NB4 (cell line): Measurements from ENCODE around the gene LRRK1.
"Not testable (repeated sequence)": the region's sequence is repeated elsewhere in the genome, so short reads cannot be mapped to it uniquely, and the experiment has no call there.

Experiments
- DNase-seq: peaks from one replicate; pipeline ENCODE4 v3.0.0; 2010; ENCODE audit warnings: low read depth
- H3K4me3 ChIP-seq: one replicate; pipeline ENCODE4 v1.5.1; 2011; ENCODE audit warnings: mild to moderate bottlenecking, low read depth, low read length, moderate library complexity
- MYC ChIP-seq: IDR thresholded peaks from 2 replicates; pipeline ENCODE4 v1.6.1; 2011; ENCODE audit warnings: low read depth, low read length
- POLR2A ChIP-seq: IDR thresholded peaks from 2 replicates; pipeline ENCODE4 v1.6.1; 2011; ENCODE audit warnings: mild to moderate bottlenecking; ENCODE audit not compliant: insufficient read length; ENCODE audit errors: extremely low read depth
- TF ChIP-seq, protein P1 (sequence below): IDR thresholded peaks from one replicate; pipeline ENCODE4 v1.5.1; 2012; ENCODE audit warnings: low read depth, low read length
- TF ChIP-seq, protein P2 (sequence below): IDR thresholded peaks from 2 replicates; pipeline ENCODE4 v1.6.1; 2011; ENCODE audit warnings: low read depth, low read length

The LRRK1 gene

GRCh38 chr15:101071651-101072050, 152.5 kb downstream of the LRRK1 start:
- TF ChIP-seq, protein P1, sequence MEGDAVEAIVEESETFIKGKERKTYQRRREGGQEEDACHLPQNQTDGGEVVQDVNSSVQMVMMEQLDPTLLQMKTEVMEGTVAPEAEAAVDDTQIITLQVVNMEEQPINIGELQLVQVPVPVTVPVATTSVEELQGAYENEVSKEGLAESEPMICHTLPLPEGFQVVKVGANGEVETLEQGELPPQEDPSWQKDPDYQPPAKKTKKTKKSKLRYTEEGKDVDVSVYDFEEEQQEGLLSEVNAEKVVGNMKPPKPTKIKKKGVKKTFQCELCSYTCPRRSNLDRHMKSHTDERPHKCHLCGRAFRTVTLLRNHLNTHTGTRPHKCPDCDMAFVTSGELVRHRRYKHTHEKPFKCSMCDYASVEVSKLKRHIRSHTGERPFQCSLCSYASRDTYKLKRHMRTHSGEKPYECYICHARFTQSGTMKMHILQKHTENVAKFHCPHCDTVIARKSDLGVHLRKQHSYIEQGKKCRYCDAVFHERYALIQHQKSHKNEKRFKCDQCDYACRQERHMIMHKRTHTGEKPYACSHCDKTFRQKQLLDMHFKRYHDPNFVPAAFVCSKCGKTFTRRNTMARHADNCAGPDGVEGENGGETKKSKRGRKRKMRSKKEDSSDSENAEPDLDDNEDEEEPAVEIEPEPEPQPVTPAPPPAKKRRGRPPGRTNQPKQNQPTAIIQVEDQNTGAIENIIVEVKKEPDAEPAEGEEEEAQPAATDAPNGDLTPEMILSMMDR, result no peak
- H3K4me3 ChIP-seq, result no peak overlapping the region
- no peak for DNase-seq

DNA sequence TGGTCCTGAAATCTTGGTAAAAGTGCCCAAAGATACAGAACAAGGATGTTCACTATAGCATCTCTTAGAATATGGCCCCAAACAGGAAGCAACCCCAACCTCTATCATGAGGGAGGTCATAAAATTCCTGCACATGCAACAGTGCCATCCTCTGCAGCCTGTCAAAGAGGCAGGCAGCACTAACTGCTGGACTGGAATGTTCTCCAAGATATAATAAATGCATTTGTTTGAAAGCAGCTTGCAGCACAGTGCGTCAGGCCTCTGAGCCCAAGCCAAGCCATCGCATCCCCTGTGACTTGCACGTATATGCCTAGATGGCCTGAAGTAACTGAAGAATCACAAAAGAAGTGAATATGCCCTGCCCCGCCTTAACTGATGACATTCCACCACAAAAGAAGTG, 153.1 kb downstream of the LRRK1 start:
- not testable (repeated sequence) for H3K4me3 ChIP-seq, DNase-seq

- DNase-seq, H3K4me3 ChIP-seq: not testable (repeated sequence)
Observed at GRCh38 chr15:101077806-101078668, 158.9 kb downstream of the LRRK1 start.

- TF ChIP-seq, protein P2, sequence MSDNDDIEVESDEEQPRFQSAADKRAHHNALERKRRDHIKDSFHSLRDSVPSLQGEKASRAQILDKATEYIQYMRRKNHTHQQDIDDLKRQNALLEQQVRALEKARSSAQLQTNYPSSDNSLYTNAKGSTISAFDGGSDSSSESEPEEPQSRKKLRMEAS, result no peak
- TF ChIP-seq POLR2A (no peak), MYC (no peak)
- TF ChIP-seq, protein P1, result no peak
- DNase-seq, result no peak
- H3K4me3 ChIP-seq, result no peak overlapping the region
Observed at GRCh38 chr15:101078669-101079323, 159.6 kb downstream of the LRRK1 start.

DNA sequence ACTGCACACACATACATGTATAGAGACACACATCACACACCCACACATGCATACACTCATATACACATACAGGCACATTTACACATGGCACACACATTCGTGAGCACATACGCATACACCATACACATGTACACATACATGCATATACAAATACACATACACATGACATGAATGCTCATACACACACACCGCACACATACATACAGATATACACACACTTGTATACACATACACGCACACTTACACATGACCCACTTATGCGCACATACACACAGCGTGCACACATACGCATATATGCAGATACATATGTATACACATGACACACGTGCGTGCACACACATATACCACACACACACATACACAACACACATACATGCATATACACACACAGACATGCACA, 162.7 kb downstream of the LRRK1 start:
- TF ChIP-seq, protein P2, result no peak
- no peak for TF ChIP-seq POLR2A
- H3K4me3 ChIP-seq, result no peak overlapping the region
- no peak for DNase-seq

DNA sequence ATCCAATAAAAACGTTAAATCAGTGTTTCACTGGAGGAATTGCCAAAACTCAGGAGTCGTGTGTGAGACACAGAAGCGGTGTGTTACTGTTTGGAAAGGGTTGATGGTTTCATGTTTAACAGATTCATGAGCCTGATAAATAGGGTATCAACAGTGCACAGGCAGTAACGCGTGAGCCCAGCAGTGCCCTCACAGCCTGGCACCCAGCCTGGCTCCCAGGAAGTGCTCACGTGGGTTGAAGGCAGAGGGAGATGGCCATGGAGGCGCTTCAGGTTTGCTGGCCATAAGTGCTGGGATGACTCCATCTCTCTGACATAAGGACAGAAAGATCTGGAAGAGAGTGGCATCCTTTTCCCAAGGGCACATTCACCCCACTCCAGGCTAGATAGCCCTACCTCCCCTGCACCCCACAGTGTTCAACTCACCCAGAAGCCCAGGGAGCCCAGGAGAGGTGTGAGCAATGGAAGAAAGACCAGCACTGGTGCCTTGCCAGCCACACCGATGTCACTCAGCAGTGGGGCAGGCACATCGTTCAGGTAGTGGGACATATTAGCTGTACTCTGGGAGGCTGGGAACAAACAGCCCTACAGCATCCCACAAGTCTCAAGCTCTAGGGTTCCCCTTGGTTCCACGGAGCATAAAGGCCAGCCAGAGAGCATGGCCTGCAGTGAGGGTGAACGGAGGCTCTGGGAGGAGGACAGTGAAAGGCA, 164.3 kb downstream of the LRRK1 start:
- H3K4me3 ChIP-seq, result no peak overlapping the region
- DNase-seq, result no peak
- TF ChIP-seq MYC, result no peak
- TF ChIP-seq, protein P2, result no peak
- TF ChIP-seq POLR2A, result no peak
- TF ChIP-seq, protein P1, result no peak

DNA sequence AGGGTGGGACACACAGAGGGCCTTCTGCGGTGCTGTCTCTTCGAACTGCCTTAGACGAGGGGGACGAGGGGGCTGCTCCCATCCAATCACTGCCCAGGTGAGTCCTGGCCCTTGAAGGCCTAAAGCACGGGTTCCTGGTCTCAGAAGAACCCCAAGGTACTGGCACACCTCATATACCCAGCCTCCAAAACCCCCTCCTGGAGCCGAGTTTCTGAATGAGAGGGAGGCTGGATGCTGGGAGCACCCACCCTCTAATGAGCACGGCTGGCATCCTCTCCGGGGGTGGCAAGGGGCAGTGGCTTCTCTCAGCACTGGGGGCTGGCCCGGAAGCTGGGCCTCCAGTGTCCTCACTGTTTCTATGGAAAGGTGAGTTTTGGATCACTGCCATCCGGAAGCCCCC, 165.6 kb downstream of the LRRK1 start:
- DNase-seq, result no peak
- TF ChIP-seq, protein P1, result no peak
- TF ChIP-seq, protein P2, result no peak
- no peak for TF ChIP-seq MYC
- TF ChIP-seq POLR2A, result no peak
- H3K4me3 ChIP-seq, result no peak overlapping the region
